ENCODE measurements around the gene TCEAL8.
"Not testable (repeated sequence)": the region's sequence is repeated elsewhere in the genome, so short reads cannot be mapped to it uniquely, and the experiment has no call there.

Gene TCEAL8

GRCh38 chrX:103254921-103255493 is at the start of gene TCEAL8:
Gene TCEAL8 (minus strand): TSS chrX:103255155. CDS start chrX:103253979, 1,176 bp downstream.
- peak; percentile 71 for DNase-seq

- DNase-seq = no peak
Observed at GRCh38 chrX:103304705-103305104, 49.8 kb upstream of the TCEAL8 start.

GRCh38 chrX:103293118-103293517 is 38.2 kb upstream of the TCEAL8 start:
- DNase-seq = no peak

GRCh38 chrX:103279624-103280023 is 24.7 kb upstream of the TCEAL8 start:
- no peak for DNase-seq

- DNase-seq = no peak
Observed at GRCh38 chrX:103276581-103277002, 21.6 kb upstream of the TCEAL8 start, which contains the start of gene TCEAL5. Gene TCEAL5 (minus strand): TSS chrX:103276750. CDS start chrX:103274563, 2,187 bp downstream.

- no peak for DNase-seq
Observed at GRCh38 chrX:103275947-103276567, 21.1 kb upstream of the TCEAL8 start.

- DNase-seq = no peak
Observed at GRCh38 chrX:103274284-103274683, 19.3 kb upstream of the TCEAL8 start.

GRCh38 chrX:103258275-103258674 is 3.3 kb upstream of the TCEAL8 start:
- no peak for DNase-seq

- DNase-seq = no peak
Observed at GRCh38 chrX:103256651-103257050, 1.7 kb upstream of the TCEAL8 start.

- peak; percentile 55 for DNase-seq
Observed at GRCh38 chrX:103254171-103254824, 657 bp downstream of the TCEAL8 start.

GRCh38 chrX:103253608-103254007 is 1.3 kb downstream of the TCEAL8 start:
- no peak for DNase-seq

- DNase-seq = no peak
Observed at GRCh38 chrX:103250977-103251376, 4.0 kb downstream of the TCEAL8 start.

GRCh38 chrX:103249805-103250204 is 5.2 kb downstream of the TCEAL8 start:
- no peak for DNase-seq

- no peak for DNase-seq
Observed at GRCh38 chrX:103248553-103248952, 6.4 kb downstream of the TCEAL8 start.

GRCh38 chrX:103240155-103240554 is 14.8 kb downstream of the TCEAL8 start:
- DNase-seq = no peak

- no peak for DNase-seq
Observed at GRCh38 chrX:103236296-103236695, 18.7 kb downstream of the TCEAL8 start.

GRCh38 chrX:103235608-103236007 is 19.3 kb downstream of the TCEAL8 start:
- not testable (repeated sequence) for DNase-seq

- no peak for DNase-seq
Observed at GRCh38 chrX:103234869-103235268, 20.1 kb downstream of the TCEAL8 start.

- DNase-seq = no peak
Observed at GRCh38 chrX:103233263-103233662, 21.7 kb downstream of the TCEAL8 start.

- not testable (repeated sequence) for DNase-seq
Observed at GRCh38 chrX:103225918-103226317, 29.0 kb downstream of the TCEAL8 start.

GRCh38 chrX:103220511-103221323 is 34.2 kb downstream of the TCEAL8 start:
- no peak for DNase-seq

GRCh38 chrX:103215425-103215991 is 39.4 kb downstream of the TCEAL8 start:
- peak; percentile 41 for DNase-seq

- peak; percentile 84 for DNase-seq
Observed at GRCh38 chrX:103214870-103215424, 40.0 kb downstream of the TCEAL8 start, which contains the start of gene BEX4. Gene BEX4 (plus strand): TSS chrX:103215108. CDS start chrX:103216154, 1,046 bp downstream.
